Vagina (tissue), 2 donors: ENCODE results near the gene OR7G1. TPM values are rescaled to one million over a fixed set of nuclear protein-coding genes. Genes with fewer than 3 reads are reported as not detected.

Source experiments
- DNase-seq, 2 donors: peaks; one replicate each; pipeline ENCODE4 v3.0.0-alpha.2; 2017; ENCODE audit errors: extremely low spot score in 2 of 2
- H3K27ac ChIP-seq: fragments of 200-600 bp; sonication (generic); one replicate; pipeline ENCODE4 v1.5.1; 2019
- H3K27me3 ChIP-seq: fragments of 200-600 bp; sonication (generic); one replicate; pipeline ENCODE4 v1.5.1; 2019
- H3K36me3 ChIP-seq, 2 donors: fragments of 200-600 bp; sonication (generic); one replicate each; pipeline ENCODE4 v1.5.1; 2017 to 2019
- H3K4me1 ChIP-seq: fragments of 200-600 bp; sonication (generic); one replicate; pipeline ENCODE4 v1.5.1; 2019
- H3K4me3 ChIP-seq, 2 donors: fragments of 200-600 bp; sonication (generic); 1 replicate in 1 of 2; 2 replicates in 1 of 2; pipeline ENCODE4 v1.5.1; 2016 to 2019
- H3K9me3 ChIP-seq: fragments of 200-600 bp; sonication (generic); one replicate; pipeline ENCODE4 v1.5.1; 2019
- CTCF ChIP-seq, 3 experiments: fragments of 450-650 bp in 2 of 3; fragments of 200-600 bp in 1 of 3; sonication (generic) in 1 of 3; IDR thresholded peaks; one replicate each; pipeline ENCODE4 v1.5.1; 2017 to 2019; ENCODE audit warnings: antibody characterized with exemption in 3 of 3, mild to moderate bottlenecking in 2 of 3, moderate library complexity in 2 of 3
- POLR2A ChIP-seq, 2 donors: fragments of 450-650 bp; IDR thresholded peaks; one replicate each; pipeline ENCODE4 v1.6.1; 2017; ENCODE audit warnings: antibody characterized with exemption in 2 of 2, mild to moderate bottlenecking in 2 of 2, moderate library complexity in 2 of 2
- POLR2AphosphoS5 ChIP-seq, 2 donors: sonication (generic); formaldehyde crosslinking; IDR thresholded peaks; one replicate each; pipeline ENCODE4 v1.9.0; 2017; ENCODE audit warnings: antibody characterized with exemption in 2 of 2, mild to moderate bottlenecking in 2 of 2, low read depth in 1 of 2; ENCODE audit not compliant: insufficient read depth in 1 of 2
- intact Hi-C: fragments of 100-400 bp; cut with DNase I; formaldehyde crosslinking; loops from one replicate; pipeline ENCODE4 v1.15.1; 2023
- total RNA-seq: library from RNA; depleted of rRNA; stranded (reverse); fragments of >200 nt; gene quantifications from one replicate; pipeline ENCODE4 v1.2.3, GENCODE V29; 2016

The OR7G1 gene
- total RNA-seq, 1 donor from 2014 or later: not detected

GRCh38 chr19:9155591-9155990 is 40.0 kb upstream of the OR7G1 start:
- H3K4me1 ChIP-seq: peaks cover 1% of the 10 kb centered on the region
- no peak for TF ChIP-seq POLR2A (IDR thresholded peaks at IDR 0.05)
- no peak for TF ChIP-seq POLR2AphosphoS5 (IDR thresholded peaks at IDR 0.05; ENCODE audit: insufficient read depth in 1 of 2, low read depth in 1 of 2)
- TF ChIP-seq CTCF (IDR thresholded peaks at IDR 0.05): no peak
- H3K4me3 ChIP-seq: no peak overlapping the region
- H3K27me3 ChIP-seq: no peaks in the 10 kb centered on the region
- no peak for DNase-seq
- intact Hi-C loops: no loop called here
- H3K27ac ChIP-seq: no peak overlapping the region
- H3K9me3 ChIP-seq: peaks cover 6% of the 10 kb centered on the region
- H3K36me3 ChIP-seq: peaks cover 6 to 61% of the 10 kb centered on the region in 2 donors

GRCh38 chr19:9151367-9151766 is 35.8 kb upstream of the OR7G1 start:
- Histone ChIP-seq H3K36me3 (peaks cover 0 to 33% of the 10 kb centered on the region in 2 donors), H3K27ac (no peak overlapping the region), H3K4me1 (peaks cover 9% of the 10 kb centered on the region), H3K9me3 (peaks cover 6% of the 10 kb centered on the region), H3K4me3 (no peak overlapping the region), H3K27me3 (no peaks in the 10 kb centered on the region)
- no peak for DNase-seq
- intact Hi-C loops: no loop called here
- no peak for TF ChIP-seq POLR2AphosphoS5 (IDR thresholded peaks at IDR 0.05; ENCODE audit: insufficient read depth in 1 of 2, low read depth in 1 of 2)
- TF ChIP-seq POLR2A (IDR thresholded peaks at IDR 0.05): no peak
- TF ChIP-seq CTCF (IDR thresholded peaks at IDR 0.05): no peak

- Histone ChIP-seq H3K9me3 (peaks cover 11% of the 10 kb centered on the region), H3K4me3 (no peak overlapping the region), H3K36me3 (peaks cover 0 to 27% of the 10 kb centered on the region in 2 donors), H3K27me3 (no peaks in the 10 kb centered on the region), H3K27ac (no peak overlapping the region), H3K4me1 (peaks cover 9% of the 10 kb centered on the region)
- TF ChIP-seq POLR2AphosphoS5 (IDR thresholded peaks at IDR 0.05; ENCODE audit: insufficient read depth in 1 of 2, low read depth in 1 of 2) (no peak), POLR2A (IDR thresholded peaks at IDR 0.05) (no peak), CTCF (IDR thresholded peaks at IDR 0.05) (no peak)
- no peak for DNase-seq
- intact Hi-C loops: no loop called here
These were observed 35.1 kb upstream of the OR7G1 start for GRCh38 chr19:9150650-9151049.

- intact Hi-C loops: no loop called here
- Histone ChIP-seq H3K4me3 (no peak overlapping the region), H3K36me3 (peaks cover 0 to 29% of the 10 kb centered on the region in 2 donors), H3K27ac (no peak overlapping the region), H3K4me1 (peaks cover 9% of the 10 kb centered on the region), H3K27me3 (no peaks in the 10 kb centered on the region), H3K9me3 (peaks cover 12% of the 10 kb centered on the region)
- TF ChIP-seq CTCF (IDR thresholded peaks at IDR 0.05): no peak
- TF ChIP-seq POLR2AphosphoS5 (IDR thresholded peaks at IDR 0.05; ENCODE audit: insufficient read depth in 1 of 2, low read depth in 1 of 2): no peak
- TF ChIP-seq POLR2A (IDR thresholded peaks at IDR 0.05): no peak
- DNase-seq: no peak
These were observed 34.4 kb upstream of the OR7G1 start for GRCh38 chr19:9149997-9150396.

GRCh38 chr19:9148697-9149096 is 33.1 kb upstream of the OR7G1 start:
- Histone ChIP-seq H3K4me1 (peaks cover 9% of the 10 kb centered on the region), H3K4me3 (no peak overlapping the region), H3K27me3 (no peaks in the 10 kb centered on the region), H3K9me3 (peaks cover 17% of the 10 kb centered on the region), H3K36me3 (peaks cover 0 to 31% of the 10 kb centered on the region in 2 donors), H3K27ac (no peak overlapping the region)
- intact Hi-C loops: no loop called here
- no peak for TF ChIP-seq POLR2AphosphoS5 (IDR thresholded peaks at IDR 0.05; ENCODE audit: insufficient read depth in 1 of 2, low read depth in 1 of 2)
- no peak for TF ChIP-seq CTCF (IDR thresholded peaks at IDR 0.05)
- no peak for TF ChIP-seq POLR2A (IDR thresholded peaks at IDR 0.05)
- no peak for DNase-seq
